NOMO-1 treated with DMSO at 0.1 percent for 48 hours (cell line): ENCODE measurements around the gene BRD4.
"Not testable (repeated sequence)": the region's sequence is repeated elsewhere in the genome, so short reads cannot be mapped to it uniquely, and the experiment has no call there.

ENCODE experiments used
- DNase-seq: peaks from one replicate; lab custom pipeline; 2025; ENCODE audit not compliant: unreplicated experiment; lab: John Stamatoyannopoulos, UW

BRD4 gene

GRCh38 chr19:15332311-15332996 is at the start of gene BRD4:
BRD4 (minus strand) TSS chr19:15332539; CDS start chr19:15273099, 59,440 bp downstream.
- peak; percentile 48 for DNase-seq

DNA sequence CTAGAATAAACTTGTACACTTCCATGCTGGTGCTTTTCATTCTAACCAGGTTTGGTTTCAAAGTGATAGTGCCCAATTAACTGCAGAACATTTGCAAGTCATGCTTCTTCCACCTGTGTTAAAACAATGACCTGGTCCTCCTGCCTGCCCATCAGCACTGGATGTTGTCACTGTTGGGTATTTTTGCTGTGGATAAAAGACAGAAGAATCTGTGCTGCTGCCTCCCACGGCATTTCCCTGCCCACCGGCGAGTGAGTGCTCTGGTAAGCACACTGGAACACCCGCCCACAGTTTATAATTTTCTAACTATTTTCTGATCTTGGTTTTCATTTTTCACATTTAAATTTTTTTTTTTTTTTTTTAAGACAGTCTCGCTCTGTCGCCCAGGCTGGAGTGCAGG is 49.5 kb upstream of the BRD4 start:
- no peak for DNase-seq

GRCh38 chr19:15381429-15381828 is 49.1 kb upstream of the BRD4 start:
- no peak for DNase-seq

DNA sequence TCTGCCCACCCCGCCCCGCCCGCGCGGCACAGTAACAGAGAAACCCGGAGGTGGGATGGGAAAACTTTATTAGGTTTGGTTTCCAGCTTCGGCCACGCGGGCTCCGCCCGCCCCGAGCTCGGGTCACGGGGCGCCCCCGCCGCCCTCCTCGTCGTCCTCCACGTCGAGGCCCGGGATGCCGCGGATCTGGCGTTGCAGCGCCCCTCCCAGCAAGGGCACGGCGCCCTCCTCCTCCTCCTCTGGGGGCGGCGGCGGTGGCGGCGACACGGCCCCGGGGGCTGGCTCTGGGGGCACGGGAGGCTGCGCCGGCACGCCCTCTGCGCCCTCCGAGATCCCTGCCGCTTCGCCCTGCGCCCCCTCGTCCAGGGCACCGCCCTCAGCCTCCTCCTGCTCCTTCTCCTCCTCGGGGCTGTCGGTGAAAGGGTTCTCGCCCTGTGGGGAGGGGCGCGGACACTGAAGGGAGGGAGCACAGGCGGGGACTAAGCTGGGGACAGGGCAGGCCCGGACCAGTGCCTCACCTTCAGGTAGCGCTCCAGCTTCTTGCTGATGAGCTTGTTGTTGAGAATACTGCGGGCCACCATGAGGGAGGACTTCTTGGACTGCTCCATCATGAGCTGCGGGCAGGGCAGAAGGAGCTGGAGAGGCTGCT is 47.8 kb upstream of the BRD4 start:
- peak; percentile 47 for DNase-seq

DNA sequence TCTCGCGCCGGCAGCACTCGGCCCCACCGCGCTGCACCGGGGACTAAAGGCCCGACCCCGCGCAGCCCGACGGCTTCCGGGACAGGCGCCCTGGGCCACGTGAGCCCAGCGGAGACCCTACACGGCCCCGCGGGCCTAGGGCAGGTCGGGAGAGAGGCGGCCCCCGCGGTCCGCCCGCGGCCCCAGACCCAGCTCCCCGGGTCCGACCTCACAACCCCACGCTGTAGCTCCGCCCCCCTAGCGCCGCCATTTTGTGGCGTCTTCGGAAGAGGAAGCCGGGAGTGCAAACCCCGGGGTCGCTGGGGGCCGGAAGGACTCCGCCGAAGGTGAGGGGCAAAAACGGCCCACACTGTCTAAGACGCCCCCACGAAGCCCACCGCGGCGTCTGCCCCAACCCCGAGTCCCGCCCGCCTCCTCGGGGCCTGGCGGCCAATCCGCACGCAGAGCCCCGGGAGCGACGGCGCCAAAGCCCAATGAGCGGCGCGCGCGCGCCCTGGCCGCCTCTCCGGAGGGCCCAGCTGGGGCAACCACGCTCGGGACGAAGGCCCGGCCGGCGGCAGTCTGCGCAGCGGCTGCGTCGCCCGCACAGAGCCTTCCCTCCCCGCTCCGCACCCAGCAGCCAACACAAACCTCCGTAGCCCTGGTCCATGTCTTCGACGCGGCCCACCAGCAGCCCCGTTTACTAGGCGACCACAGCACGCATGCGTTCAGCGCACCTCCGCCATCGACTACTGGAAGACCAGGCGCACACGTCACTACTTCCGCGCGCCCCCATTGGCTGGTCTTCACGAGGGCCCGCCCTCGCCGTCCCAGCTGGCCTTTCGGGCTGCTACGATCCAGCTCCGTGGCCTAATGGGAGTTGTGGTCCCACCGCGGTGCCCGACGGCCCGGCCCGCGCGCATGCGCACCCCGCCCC is 47.0 kb upstream of the BRD4 start, which contains the start of gene AKAP8:
AKAP8 (minus strand) TSS at position 705 of the 916 bp plus-strand sequence; CDS start at position 649, 56 bp downstream.
- DNase-seq: peak; percentile 96

GRCh38 chr19:15378534-15379082 is 46.3 kb upstream of the BRD4 start:
- peak; percentile 56 for DNase-seq

- no peak for DNase-seq
These were observed 42.6 kb upstream of the BRD4 start for GRCh38 chr19:15374796-15375440.

GRCh38 chr19:15374105-15374651 is 41.8 kb upstream of the BRD4 start:
- DNase-seq: no peak

- DNase-seq: no peak
These were observed 41.3 kb upstream of the BRD4 start for GRCh38 chr19:15373644-15374043.

- DNase-seq: no peak
These were observed 40.6 kb upstream of the BRD4 start for GRCh38 chr19:15372891-15373301.

GRCh38 chr19:15372470-15372869 is 40.1 kb upstream of the BRD4 start:
- DNase-seq: peak; percentile 88

DNA sequence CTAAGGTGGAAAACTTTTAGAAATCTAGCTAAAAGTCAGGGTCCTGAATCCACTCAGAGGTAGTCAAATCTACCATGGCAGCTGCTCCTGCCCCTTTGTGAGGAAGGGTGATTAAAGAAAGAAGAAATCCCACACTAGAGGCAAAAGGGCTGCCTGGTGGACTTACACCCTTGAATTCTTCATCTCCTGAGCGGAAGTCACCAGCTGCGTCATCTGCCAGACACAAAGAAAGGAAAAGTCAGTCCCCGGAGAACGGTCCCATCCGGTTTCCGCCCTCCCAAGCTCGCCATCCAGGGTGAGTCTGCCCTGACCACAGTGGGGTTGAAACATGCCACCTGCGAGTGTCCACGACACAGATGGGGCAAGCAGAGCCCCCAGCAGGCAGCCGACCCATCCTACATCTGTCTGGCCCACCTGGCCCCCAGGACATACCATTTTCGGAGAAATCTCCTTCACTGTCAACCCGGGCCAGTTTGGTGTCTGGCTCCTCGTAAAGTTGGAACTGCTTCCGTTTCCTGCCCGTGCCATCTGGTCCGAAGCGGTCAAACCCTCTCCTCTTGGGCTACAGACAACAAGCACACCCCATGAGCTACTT is 39.5 kb upstream of the BRD4 start:
- DNase-seq: no peak

DNA sequence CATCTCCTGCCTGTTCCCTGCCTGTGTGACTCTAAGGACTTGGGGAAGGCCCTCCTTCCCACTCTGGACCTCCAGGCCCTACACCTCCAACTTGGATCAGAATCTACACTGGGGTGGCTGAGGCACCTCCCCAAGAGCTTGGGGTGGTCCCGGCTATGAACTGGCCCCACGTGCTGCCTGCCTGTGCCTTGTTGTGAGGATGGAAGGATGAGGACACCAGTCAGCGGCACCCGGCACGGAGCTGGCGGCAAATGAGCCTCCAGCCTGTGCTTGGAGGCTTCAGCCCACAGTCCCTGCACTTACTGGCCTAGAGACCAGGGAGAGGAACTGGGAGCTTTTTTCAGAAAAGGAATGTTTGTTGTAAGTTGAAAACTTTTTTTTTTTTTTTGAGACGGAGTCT is 38.8 kb upstream of the BRD4 start:
- DNase-seq: no peak

DNA sequence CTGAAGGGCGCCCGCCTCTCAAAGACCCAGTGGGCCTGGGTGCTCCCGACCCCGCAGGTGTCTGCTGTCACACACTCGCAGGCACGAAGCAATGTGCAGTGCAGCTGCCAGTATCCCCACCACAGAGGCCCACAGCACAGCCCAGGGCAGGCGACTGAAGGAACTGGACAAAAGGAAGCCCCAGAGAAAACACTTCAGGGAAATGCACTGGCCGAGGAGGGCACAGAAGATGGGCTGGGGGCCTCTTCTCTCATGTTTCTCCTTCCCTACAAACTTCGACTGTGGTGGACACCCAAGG is 37.2 kb upstream of the BRD4 start:
- DNase-seq: no peak

GRCh38 chr19:15368798-15369593 is 36.7 kb upstream of the BRD4 start:
- DNase-seq: no peak

- no peak for DNase-seq
These were observed 35.8 kb upstream of the BRD4 start for GRCh38 chr19:15368051-15368632.

DNA sequence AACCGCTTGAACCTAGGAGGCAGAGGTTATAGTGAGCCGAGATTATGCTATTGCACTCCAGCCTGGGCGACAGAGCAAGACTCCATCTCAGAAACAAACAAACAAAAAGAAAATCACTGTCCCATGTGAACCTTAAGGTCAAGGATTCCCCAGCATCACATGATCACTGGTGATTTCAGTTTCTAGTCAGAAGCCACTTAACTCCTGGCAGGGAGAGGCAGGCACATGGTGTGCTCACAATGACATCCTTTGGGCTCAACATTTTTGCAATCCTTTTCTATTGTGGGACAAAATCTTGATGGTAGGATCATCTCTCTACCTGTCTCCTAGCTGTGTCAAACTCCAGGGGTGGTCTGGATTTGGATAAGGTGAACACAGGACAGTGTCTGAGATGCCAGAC is 35.1 kb upstream of the BRD4 start:
- DNase-seq: no peak

- DNase-seq: no peak
These were observed 32.9 kb upstream of the BRD4 start for GRCh38 chr19:15365264-15365663.

DNA sequence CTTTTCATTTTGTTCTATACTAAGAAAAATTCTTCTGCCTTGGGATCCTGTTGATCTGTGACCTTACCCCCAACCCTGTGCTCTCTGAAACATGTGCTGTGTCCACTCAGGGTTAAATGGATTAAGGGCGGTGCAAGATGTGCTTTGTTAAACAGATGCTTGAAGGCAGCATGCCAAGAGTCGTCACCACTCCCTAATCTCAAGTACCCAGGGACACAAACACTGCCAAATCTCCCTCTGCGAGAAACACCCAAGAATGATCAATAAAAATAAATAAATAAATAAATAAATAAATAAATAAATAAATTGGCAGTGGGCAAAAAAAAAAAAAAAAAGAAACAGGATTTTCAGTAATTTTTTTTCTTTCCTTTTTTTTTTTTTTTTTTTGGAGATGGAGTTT is 31.5 kb upstream of the BRD4 start:
- not testable (repeated sequence) for DNase-seq
